Measurements from ENCODE around the gene GBP1. TPM values are rescaled to one million over a fixed set of nuclear protein-coding genes. Genes with fewer than 3 reads are reported as not detected.
"Not testable (repeated sequence)": the region's sequence is repeated elsewhere in the genome, so short reads cannot be mapped to it uniquely, and the experiment has no call there.

Gene GBP1
- polyA plus RNA-seq, 3 donors from 2014 or later = 23.3 to 45.4 (median 43.1) TPM

DNA sequence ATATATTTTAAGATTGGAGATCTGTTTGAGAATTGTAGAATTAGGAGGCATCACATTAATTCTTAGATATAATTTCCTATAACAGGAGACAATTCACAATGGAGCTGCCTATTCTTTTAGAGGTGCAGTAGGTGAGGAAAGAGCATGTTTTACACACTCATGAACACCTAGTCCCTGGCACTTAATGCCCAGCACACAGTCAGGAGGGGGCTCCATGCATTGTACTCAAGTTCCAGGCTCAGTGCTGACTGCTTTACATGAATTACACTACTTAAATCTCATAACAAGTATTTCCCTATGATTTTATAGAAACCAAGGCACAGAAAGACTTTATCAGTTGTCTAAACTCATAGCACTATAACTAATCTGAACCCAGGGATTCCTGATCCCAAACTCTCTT, 42.0 kb downstream of the GBP1 start:
- H3K4me1 Mint-ChIP-seq = peaks cover 48 to 55% of the 10 kb centered on the region in 2 donors
- no peaks in the 10 kb centered on the region for H3K9me3 Mint-ChIP-seq
- H3K27me3 Mint-ChIP-seq (ENCODE audit: low read depth in 3 of 3) = peaks cover 9 to 21% (median 19%) of the 10 kb centered on the region in 3 donors
- H3K27ac Mint-ChIP-seq = peak overlapping the region; percentile 92 to 99 (median 94)
- H3K4me3 Mint-ChIP-seq = peak overlapping the region; percentile 87 to 95 (median 94)
- DNase-seq = no peak
- H3K36me3 Mint-ChIP-seq = peaks cover 13 to 19% (median 18%) of the 10 kb centered on the region in 3 donors

DNA sequence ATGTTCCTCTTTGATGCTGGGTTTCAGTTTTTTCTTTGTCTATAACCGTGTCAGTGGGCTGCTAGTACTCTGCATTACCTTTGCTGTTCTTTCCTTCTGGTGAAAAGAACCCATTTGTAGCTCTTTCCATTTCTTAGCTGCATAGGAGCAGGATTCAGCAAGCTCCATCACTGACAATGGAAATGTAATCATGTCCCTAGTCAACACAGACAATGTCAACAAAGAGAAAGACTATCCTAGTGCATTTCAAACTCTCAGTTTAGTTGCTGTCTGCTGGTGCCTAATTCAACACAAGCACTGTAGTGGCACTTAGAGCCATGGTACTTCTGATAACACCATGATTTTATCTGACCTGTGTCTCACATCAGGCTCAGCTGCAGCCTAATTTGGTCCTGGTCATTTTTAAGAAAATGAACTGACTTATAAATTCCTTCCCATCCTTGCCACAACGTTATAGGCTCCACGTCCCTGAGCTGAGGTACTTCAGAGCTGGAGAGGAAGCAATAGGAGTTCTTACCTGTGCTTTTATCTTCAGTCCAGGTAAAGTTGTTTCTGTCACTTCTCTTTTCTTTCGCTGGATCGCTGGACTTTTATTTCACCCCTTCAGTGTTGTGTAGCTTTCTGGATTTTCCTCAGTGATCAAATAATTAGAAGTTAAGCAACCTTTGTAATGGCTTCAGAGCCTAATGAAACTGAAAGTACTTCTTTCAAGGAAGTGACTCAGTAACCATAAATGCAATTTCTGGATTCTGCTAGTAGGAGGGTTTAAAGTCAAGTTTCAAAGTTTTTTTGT, 42.6 kb downstream of the GBP1 start, which contains the start of gene GBP3:
GBP3 (minus strand) TSS at position 700 of the 793 bp plus-strand sequence. CDS start 2,145 bp downstream, outside the sequence.
- peak within 1 kb of the TSS; percentile 92 to 99 (median 94) for H3K27ac Mint-ChIP-seq
- H3K27me3 Mint-ChIP-seq (ENCODE audit: low read depth in 3 of 3) = peaks cover 9 to 21% (median 19%) of the 10 kb centered on the region in 3 donors
- H3K4me1 Mint-ChIP-seq = peaks cover 53 to 62% of the 10 kb centered on the region in 2 donors
- peak within 1 kb of the TSS; percentile 87 to 95 (median 94) for H3K4me3 Mint-ChIP-seq
- peak; percentile 50 to 56 (median 53) for DNase-seq
- H3K36me3 Mint-ChIP-seq = peaks cover 15 to 21% (median 20%) of the 10 kb centered on the region in 3 donors
- no peaks in the 10 kb centered on the region for H3K9me3 Mint-ChIP-seq

DNA sequence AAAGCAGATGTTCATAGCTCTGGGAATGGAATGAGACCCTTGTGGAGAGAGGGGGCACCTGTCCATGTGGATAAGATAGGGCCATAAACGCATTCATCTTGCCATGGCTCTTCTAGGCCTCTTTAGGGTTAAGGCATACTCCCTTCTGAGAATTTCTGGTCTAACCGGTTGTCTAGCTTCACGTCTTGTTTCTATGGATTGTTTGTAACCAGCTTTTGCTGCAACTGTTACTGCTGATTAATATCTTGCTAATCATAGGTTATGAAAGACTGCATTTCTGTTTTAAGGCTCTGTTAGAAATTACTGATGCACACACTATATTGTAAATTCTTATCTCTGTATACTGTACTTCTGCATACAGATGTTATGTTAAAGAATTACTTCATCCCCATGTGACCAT, 46.7 kb downstream of the GBP1 start:
- peak overlapping the region in 4 of 6 donors; percentile 4 to 67 (median 56) for H3K27ac Mint-ChIP-seq
- peaks cover 9 to 21% (median 20%) of the 10 kb centered on the region in 3 donors for H3K27me3 Mint-ChIP-seq (ENCODE audit: low read depth in 3 of 3)
- peaks cover 58 to 81% of the 10 kb centered on the region in 2 donors for H3K4me1 Mint-ChIP-seq
- DNase-seq, H3K9me3 Mint-ChIP-seq: not testable (repeated sequence)
- H3K36me3 Mint-ChIP-seq = peaks cover 38 to 51% (median 40%) of the 10 kb centered on the region in 3 donors
- peak overlapping the region in 4 of 5 donors; percentile 16 to 50 (median 36) for H3K4me3 Mint-ChIP-seq

DNA sequence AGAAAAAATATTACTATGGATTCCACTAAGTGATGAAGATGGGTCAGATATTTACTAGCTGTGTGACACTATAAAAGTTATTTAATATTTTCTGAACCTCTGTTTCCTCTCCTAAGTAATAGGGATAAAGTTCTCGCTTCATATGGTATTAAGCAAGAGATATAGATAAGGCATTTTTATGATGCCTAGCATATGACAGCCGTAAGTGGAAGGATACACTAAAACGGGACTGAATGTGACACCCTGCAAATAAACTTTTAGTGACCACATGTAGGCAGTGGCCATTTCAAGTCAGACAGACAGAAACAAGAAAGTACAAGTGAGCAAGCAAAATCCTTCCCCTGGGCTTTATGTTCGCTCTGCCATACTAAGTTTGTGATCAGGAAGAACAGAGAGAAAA, 56.5 kb downstream of the GBP1 start:
- Mint-ChIP-seq H3K9me3 (no peaks in the 10 kb centered on the region), H3K27me3 (ENCODE audit: low read depth in 3 of 3) (peaks cover 0 to 2% (median 0%) of the 10 kb centered on the region in 3 donors), H3K4me1 (peaks cover 2 to 5% of the 10 kb centered on the region in 2 donors), H3K27ac (peak overlapping the region in 2 of 6 donors; percentile 6 to 27), H3K36me3 (peaks cover 66 to 71% (median 67%) of the 10 kb centered on the region in 3 donors), H3K4me3 (no peak overlapping the region)
- DNase-seq = no peak

DNA sequence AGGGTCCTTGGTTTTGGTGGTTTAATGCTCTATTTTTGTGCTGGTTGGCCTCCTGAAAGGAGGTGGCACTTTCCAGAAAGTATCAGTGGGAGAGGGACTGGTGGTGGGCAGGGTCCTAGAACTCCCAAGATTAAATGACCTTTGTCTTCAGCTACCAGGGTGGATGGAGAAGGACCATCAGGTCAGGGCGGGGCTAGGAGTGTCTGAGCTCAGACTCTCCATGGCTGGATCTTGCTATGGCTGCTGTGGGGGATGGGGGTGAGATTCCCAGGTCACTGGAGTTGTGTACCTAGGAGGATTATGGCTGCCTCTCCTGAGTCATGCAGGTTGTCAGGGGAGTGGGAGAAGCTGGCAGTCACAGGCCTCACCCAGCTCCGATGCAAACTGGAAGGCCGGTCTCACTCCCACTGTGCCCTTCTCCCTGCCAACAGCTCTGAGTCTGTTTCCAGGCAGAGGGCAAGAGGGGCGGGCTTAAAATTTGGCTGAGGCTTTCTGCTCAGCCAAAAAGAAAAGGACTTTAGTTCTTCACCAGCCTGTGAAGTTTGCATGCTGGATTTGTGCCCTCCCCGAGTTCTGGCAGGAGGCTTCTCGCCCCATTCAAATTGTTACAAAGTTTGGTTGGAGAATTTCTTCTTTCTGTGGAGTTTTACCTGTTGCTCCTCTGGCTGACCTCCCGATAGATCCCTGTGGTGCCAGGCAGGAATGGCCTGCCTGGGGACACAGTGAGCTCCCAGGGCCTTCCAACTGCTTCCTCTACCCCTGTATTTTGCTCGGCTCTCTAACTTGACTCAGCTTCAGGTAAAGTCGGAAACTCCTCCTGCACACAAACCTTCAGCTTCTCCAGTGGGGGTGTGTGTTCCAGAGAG, 59.5 kb downstream of the GBP1 start:
- DNase-seq = no peak
- Mint-ChIP-seq H3K4me3 (no peak overlapping the region), H3K4me1 (peaks cover 21 to 29% of the 10 kb centered on the region in 2 donors), H3K27ac (peak overlapping the region in 3 of 6 donors; percentile 23 to 82 (median 62)), H3K36me3 (peaks cover 40 to 62% (median 61%) of the 10 kb centered on the region in 3 donors), H3K9me3 (no peaks in the 10 kb centered on the region), H3K27me3 (ENCODE audit: low read depth in 3 of 3) (peaks cover 0 to 2% (median 1%) of the 10 kb centered on the region in 3 donors)

Other genes starting within 250 kb of the GBP1 start
- gene GTF2B, start 173.6 kb downstream of the GBP1 start, polyA plus RNA-seq = 10 to 100 TPM; 42.0 to 52.8 (median 47.2) TPM
- gene KYAT3, start 72.6 kb downstream of the GBP1 start, polyA plus RNA-seq = 10 to 100 TPM; 13.6 to 19.2 (median 15.6) TPM
- 1 to 10 TPM in 2 of 3 donors, under 1 TPM in 1; 0.93 to 9.2 (median 5.4) TPM for gene RBMXL1, start 72.6 kb downstream of the GBP1 start, polyA plus RNA-seq
- gene GBP3, start 42.3 kb downstream of the GBP1 start, polyA plus RNA-seq = 10 to 100 TPM in 1 of 3 donors, 1 to 10 TPM in 2; 7.7 to 18.2 (median 8.3) TPM
- gene GBP2, start 60.9 kb upstream of the GBP1 start, polyA plus RNA-seq = 100 to 1,000 TPM in 2 of 3 donors, 10 to 100 TPM in 1; 90.8 to 141 (median 106) TPM
- not detected for gene GBP7, start 110.8 kb upstream of the GBP1 start, polyA plus RNA-seq
- 10 to 100 TPM; 43.1 to 75.5 (median 53.1) TPM for gene GBP4, start 133.7 kb upstream of the GBP1 start, polyA plus RNA-seq
- gene GBP5, start 207.7 kb upstream of the GBP1 start, polyA plus RNA-seq = 100 to 1,000 TPM in 1 of 3 donors, 10 to 100 TPM in 2; 74.4 to 212 (median 90.8) TPM

All from immature natural killer cell (primary cell).